Measurements from ENCODE around the gene ATP8B3.

Gene ATP8B3

DNA sequence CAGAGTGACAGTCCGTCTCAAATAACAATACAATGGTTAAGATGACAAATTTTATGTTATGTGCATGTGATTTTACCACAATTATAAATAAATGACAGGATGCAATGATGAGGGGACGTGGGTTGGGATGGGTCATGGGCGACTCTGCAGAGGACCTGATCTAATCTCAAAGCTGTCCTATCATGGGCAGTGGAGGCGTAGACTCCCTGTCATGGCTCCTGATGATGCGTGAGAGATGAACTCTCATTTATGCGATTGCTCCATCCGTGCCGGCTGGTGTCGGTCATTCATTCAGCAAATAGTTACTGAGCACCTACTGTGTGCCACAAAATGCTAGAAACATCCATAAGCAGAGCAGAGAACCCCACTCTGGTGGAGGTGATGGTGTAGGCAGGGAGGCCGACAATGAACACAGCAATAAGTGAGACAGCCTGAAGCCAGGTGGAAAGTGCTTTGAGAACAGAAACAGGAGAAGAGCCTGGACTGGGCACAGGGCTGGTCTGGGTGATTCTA lies 37.9 kb upstream of the ATP8B3 start:
- no peak for DNase-seq

DNA sequence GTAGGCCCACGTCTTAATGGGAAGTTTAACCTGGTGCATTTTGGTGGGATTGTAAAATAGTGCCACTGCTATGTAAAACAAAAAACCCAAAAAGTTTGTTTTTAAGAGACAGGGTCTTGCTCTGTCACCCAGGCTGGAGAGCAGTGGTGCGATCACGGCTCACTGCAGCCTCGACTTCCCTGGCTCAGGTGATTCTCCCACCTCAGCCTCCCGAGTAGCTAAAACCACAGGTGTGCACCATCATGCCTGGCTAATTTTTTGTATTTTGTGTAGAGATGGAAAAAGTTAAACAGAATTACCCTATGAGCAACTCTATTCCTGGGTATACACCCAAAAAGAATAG lies 37.0 kb upstream of the ATP8B3 start:
- no peak for DNase-seq

DNA sequence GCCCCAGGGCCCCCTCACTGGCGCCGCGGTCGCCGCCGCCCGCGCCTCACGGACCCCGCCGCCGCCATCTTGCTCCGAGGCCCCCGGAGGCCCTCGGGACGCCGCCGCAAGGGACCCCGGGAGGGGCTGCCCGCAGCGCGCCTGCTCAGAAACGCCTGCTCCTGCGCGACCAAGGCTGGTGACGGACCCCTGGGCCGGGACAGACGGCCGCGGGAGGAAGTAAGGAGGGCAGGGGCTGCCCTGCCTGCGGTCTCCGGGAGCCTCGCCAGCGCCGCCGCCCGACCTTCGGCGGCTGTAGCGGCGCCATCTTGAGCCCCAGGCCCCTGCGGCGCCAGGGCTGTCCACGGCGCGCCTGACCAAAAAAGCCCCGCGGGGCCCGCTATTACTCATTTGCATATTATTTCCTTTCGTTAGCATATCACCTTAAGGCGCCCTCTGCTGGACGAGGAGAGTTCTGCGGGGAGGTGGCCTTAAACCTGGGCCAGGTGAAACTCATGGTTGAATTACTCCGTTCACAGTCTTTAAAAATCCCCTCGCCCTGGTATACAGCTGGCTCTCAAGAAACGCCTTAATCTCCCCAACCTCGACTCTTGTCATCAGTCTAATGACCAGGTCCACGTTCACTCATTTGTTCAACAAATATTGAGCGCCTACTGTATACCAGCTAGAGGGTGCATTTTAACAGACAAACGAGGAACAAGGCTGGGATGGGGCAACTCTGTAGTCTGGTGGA lies 36.5 kb upstream of the ATP8B3 start, which contains the start of gene REXO1:
Gene REXO1, minus strand, starts transcription at position 85 of the 733 bp plus-strand sequence. CDS start 125 bp downstream, outside the sequence.
- peak; percentile 97 for DNase-seq

DNA sequence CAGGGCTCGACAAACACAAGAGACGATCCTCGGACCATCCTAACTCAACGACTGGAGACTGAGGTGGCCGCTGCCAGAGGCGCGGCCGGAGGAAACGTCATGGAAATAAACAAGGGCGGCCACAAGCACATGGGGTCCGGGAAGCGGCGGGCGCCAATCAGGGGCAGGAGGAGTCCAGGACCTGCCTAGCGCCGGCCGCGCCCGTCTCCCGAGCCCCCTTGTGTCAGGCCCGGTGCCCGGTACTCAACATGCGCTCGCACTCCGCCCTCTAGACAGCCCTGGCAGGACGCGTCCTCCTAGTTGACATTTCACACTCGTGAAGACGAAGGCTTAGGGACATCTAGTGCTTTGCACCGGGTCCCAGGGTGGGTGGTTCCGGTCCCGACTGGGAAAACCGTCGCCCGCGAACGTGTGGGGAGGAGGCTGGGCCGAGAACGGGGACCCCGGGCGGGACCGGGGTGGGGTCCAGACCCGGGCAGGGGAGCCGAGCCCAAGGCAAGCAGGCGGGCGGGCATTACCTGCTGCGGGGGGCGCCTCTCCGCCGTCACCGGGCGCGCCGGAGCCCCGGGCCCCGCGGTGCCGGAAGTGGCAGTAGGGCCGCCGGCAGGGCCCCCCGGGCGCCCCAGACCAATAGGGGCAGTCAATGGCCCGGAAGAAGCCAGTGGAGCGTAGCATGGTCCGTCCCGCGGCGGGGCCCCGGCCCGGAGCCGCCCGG lies 35.8 kb upstream of the ATP8B3 start:
- DNase-seq: no peak

DNA sequence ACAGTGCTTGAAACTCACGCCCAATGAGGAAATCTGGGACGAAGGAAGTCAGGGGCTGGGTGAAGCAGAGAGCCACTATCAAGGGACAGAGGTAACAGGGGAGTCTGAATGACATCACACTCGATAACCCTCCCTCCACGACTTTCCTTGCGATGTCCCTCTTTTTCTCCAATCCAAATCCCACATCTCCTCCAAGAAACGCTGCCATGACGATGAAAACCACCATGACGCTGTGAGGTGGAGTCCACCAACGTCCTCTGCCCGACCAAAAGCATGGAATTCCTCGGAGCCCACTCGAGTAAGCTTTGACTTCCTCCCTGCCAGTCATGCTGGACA lies 35.2 kb upstream of the ATP8B3 start:
- no peak for DNase-seq

DNA sequence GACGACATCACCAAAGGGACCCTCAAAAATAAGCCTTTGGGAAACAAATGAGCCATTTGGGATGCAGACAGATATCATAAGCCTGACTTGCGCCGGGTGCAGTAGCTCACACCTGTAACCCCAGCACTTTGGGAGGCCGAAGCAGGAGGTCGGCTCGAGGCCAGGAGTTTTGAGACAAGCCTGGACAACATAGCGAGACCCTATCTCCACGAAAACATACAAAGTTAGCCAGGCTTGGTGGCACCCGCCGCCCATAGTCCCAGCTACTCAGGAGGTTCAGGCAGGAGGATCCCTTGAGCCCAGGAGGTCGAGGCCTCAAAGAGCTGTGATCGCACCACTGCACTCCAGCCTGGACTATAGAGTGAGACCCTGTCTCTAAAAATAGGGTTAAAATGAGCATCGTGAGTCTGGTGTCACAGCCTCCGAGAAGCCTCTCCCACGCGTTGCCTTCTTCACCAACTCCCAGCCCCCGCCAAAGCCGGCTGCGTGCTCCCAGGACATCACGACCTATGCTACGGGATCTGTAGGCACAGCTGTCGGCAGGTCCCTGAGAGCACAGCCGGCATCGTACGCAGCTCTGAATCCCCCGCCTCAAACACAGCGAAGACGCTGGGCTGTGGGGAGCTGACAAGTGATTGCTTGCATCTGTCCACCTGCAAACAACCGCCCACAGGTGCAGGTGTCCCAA lies 34.6 kb upstream of the ATP8B3 start:
- DNase-seq: no peak

DNA sequence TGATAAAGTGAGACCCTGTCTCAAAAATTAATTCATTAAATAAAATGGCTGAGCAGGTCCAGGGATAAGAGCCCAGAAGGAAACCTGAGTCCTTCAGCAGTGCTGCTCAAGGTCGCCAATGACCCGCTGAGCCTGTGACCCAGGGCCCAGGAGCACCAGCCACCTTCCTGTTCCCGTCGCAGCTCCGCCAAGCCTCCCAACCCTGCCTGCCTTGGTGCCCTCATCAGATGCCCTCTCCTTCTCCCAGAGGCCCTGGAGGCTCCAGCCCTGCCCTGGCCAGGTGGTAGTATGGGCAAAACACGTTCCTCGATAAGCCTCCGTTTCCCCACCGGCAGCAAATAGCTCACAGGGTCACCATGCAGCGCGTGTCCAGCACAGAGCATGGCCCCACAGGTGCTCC lies 33.6 kb upstream of the ATP8B3 start:
- no peak for DNase-seq

DNA sequence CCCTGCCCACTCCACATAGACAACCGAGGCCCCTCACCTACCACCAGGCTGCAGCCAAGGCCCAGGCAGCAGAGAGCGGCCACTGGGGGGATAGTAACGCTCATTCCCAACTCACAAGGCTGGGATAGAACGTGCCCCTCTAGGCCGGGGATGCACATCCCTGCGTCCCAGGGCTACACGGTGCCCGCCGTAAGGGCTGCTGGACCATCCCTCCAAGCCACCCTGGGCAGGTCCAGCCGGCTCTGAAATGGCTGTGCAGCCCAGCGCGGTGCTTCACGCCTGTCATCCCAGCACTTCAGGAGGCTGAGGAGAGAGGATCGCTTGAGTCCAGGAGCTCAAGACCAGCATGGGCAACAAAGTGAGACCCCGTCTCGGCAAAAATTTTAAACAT lies 33.0 kb upstream of the ATP8B3 start:
- no peak for DNase-seq

DNA sequence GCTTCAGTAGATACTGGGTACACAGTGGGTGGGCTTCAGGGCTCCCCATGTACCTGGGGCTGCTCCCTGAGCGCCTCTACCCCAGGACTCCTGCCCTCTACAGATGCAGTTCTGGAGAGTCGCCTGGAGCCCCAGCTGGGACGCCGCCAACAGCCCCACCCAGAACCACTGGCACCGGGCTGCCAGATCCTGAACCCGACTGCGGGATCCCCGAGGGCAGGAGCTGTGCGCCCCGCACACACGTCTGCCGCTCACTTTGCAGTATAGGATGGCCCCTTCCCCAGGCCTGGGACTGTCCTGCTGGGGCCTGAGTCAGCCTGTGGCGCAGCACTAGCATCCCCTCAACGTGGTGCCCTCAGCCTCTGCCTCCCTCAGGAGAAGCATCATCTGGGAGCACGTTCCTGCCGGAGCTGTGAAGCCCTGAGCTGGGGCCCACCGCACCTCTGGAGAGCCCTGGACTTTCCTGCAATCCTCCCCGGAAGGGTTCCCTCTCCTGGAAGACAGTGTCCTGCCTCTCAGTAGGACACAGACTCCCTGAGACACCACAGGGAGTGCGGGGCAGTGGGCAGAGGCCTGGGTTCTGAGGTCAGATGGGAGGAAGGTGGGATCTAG lies 32.5 kb upstream of the ATP8B3 start:
- no peak for DNase-seq

DNA sequence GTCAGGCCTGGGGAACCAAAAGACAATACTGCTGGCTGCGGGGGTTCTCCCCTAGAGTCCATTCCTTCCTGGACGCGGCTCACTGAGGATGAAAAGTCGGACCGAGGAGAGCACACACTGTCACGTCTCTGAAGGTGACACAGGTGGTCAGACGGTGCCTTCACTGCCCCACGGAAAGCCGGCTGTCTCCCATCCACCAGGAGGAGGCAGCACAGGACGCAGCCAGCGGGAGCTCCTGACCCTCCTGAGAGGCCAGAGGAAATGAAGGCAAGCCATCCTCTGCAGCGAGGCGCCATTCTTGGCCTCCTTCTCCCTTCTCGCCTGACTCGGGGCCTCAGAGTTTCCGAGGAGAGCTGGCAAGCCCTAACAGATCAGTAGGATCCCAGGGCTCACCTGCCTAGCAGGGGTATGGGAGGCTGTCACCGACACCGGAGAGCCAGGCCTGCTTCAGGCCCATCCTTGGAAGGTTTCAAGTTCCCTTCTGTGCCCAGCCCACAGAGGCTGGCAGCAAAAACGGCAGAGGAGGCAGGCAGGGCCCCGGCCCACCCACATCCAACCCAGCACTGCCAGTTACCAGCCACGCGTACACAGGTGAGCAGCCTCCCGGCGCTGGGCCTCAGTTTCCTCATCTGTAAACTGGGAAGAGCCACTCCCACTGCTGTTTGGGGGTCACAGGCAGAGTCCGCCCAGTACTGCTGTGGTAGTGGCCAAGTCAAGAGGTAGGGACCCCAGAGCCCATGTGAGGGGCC lies 31.7 kb upstream of the ATP8B3 start:
- DNase-seq: no peak

DNA sequence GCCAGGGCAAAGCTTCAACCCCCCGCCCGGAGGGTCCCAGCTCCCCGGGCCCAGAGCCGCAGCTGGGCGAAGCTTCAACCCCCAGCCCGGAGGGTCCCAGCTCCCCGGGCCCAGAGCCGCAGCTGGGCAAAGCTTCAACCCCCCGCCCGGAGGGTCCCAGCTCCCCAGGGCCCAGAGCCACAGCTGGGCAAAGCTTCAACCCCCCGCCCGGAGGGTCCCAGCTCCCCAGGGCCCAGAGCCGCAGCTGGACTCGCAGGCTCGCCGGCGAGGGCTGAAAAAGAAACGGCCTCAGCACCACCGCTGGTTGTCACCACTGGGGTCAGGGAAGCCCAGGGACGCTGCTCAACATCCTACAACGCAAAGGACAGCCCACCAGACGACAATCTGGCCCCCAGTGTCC lies 31.0 kb upstream of the ATP8B3 start:
- no peak for DNase-seq

DNA sequence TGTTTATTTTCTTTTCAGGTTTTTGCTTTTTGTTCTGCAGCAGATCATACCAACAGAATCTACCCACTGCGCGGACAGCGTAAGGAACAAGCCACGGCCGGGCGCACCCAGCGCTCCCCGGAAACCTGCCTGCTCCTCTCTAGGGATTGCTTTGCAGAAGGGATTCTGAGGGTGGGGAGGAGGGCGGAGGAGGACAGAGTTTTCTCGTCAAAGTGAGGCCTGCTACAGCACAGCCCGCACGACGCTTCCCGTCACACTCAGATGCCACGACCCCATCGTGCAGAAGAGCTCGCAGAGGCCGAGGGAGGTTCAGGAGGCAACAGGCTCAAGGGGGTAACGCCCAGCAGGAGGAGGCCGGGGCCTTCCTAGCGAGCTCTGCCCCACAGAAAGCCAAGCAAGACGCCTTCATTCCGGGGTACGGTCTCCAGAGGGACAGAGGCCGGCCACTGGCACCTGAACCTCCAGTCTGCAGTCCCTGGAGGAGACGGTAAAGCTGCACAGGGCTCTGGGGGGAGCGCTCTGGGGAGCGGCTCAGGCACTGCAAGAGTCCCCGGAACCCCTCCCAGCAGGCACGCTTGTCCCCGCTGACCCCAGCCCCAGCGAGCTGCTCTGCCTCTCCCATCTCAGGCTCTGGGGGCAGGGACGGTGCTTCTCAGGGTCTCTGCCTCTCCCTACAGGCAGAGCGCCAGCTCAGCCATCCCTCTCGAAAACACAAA lies 29.3 kb upstream of the ATP8B3 start:
- no peak for DNase-seq

DNA sequence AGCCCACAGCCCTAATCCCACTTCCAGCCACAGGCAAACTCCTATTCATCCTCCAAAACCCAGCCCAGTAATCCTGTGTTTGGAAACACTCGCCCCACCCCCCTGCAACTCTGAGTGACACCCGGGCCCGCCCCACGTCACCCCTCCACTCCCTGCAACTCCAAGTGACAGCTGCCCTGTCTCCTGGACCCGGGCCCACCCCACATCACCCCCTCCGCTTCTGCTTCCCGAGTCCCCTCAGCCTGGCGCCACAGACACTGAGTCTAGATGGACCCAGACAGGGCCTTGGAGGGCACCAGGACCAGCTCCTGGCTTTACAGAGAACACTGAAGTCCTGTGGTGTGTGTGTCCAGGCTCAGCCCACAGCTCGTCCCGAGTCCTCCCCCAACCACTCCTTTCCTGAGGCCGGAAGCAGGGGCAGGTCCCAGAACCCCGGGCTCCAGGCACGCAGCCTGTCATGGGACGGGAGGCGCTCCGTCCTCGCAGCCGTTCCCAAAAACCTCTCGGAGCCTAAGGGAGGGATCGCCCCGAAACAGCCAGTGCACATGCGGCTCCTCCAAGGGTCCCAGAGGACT lies 28.6 kb upstream of the ATP8B3 start:
- DNase-seq: no peak

DNA sequence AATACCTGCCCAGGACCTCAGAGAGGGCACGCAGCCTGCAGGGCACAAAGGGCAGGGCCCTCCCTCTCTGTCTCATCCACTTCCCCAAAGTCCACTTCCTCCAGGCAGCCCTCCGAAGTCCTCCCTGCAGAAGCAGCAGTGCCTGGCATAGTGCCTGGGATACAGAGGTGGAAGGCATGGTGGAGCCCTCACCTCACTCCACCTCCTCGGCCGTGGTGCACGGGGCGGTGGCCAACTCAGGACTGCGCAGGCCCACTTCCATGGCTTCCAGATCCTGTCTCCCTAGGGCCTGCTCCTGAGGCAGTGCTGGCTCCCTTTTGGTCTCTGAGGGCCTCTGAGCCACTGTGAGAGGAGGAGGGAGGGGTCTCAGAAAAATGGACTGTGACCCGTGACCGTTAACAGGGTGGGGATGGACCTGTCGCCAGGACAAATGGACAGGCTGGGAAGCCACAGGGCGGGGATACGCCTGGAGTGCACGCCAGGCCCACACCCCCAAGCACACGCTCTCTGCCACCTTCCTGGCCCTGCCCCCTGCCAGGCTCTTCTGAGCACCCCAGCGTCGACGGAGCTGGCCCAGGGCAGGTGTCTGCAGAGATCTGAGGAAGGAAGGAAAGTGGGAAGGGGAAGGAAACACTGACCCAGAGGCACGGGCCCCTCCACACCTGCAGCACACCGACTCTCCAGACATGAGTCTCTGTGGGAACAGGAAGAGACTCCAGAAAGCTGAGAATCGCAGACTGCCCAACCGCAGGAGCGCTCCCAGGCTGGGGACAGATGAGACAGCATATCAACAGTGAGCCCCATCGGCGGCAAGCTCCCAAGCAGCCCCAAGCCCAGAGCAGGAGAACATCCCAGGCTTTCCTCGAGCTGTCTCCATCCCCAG lies 27.8 kb upstream of the ATP8B3 start:
- DNase-seq: no peak

DNA sequence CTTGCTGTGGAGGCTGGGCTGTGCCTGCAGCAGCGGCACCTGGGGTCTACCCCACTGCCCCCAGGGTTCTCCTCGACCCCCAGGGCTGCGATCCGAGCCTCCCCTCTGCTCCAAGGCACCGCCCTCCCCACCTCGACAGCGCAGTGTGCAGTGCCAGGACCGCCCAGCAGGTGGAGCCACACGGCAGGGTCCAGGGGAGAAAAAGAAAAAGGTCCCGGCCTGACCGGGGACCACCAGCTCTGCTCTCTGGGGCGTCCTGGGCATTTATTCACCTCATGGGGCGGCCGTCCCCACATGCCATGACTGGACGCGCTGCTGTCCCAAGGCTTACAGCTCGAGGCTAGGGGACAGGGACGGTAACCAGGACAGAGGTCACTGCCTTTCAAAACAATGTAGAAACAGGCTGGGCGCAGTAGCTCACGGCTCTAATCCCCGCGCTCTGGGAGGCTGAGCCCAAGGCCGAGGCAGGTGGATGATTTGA lies 25.6 kb upstream of the ATP8B3 start:
- DNase-seq: peak; percentile 69

DNA sequence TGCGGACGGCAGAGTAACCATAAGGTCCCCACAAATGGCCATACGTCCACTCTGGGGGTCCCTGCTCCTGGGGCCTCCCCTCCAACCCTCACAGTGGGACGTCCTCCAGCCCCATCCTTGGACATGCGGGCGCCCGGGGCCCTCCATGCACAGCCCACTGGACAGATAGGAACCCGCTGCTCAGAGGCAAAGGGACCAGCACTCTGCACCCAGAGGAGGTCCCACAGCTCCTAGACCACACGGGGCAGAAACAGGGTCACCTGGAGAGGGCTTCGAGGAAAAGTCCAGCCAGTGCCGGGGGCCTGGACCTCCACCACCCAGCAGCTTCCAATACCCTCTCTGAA lies 25.1 kb upstream of the ATP8B3 start:
- no peak for DNase-seq

DNA sequence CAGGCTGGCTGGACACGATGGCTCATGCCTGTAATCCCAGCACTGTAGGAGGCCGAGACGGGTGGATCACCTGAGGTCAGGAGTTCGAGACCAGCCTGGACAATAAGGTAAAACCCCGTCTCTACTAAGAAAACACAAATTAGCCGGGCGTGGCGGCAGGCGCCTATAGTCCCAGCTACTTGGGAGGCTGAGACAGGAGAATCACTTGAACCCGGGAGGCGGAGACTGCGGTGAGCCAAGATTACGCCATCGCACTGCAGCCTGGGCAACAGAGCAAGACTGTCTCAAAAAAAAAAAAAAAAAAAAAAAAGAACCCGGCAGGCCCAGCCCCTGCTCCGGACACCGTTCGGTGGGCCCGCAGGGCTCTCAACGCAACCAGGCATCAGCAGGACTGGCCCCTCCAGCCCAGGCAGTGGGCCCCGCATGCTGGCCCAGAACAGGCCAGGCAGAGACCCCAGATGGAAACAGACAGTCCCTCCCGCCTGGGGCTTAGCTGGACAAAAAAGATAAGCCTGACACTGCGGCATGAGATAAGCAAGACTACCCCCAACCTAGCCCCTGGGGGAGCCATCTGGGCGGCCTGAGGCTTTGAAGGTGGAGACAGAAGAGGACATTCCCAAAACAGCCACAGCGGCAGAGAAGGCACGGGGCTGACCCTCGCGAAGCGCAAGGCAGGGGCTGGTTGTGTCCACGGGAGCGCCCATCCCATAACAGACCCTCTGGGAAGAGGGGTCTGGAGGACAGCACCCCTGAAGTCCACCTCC lies 24.6 kb upstream of the ATP8B3 start:
- no peak for DNase-seq

DNA sequence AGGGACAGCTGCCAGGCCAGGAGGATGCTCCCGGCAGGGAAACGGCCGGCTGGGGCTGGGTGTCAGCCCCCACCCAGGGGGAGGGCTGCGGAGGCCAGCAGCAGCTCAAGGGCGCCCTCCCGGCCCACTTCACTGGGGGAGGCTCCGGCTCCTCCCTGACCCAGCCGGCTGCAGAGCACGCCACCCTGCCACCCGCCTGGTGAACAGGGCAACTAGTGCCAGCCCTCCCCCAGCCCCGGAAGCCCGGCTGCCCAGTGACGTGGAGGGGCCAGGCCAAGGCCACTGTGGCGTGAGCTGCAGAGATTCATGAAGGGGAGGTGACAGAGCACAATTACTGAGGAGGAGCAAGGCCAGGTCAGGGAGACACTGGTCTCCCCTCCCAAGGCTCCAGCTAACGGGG lies 21.5 kb upstream of the ATP8B3 start:
- no peak for DNase-seq

DNA sequence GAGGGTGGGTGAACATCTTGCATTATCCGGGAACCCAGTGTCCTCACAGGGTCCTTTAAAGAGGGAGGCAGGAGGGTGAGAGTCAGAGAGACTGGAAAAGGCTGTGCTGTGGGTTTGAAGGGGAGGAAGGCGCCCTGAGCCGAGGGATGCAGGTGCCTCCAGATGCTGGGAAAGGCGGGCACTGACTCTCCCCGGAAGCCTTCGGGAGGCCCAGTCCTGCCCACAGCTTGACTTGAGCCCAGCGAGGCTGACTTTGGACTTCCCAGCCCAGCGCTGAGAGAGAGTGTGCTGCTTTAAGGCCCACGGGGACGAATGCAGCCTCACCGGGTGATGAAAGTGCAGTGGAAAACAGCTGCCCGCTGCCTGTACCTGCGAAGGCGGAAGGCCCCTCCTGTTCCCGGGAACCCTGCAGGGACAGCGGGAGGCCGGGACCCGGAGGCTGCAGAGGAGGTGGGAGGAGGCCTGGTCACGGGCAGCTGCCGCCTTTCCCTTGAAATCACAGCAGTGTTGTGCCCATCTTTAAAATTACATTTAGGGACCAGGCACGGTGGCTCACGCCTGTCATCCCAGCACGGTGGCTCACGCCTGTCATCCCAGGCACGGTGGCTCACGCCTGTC lies 20.1 kb upstream of the ATP8B3 start:
- DNase-seq: no peak

Measured in stimulated activated CD4-positive, alpha-beta T cell treated with anti-CD3 and anti-CD28 coated beads, Interleukin-4, amount 100 ng/mL, for 1 hour (primary cell).